Panc1 (cell line): ENCODE measurements around the gene APLP2. TPM values are rescaled to one million over a fixed set of nuclear protein-coding genes. Genes with fewer than 3 reads are reported as not detected.

ENCODE experiments used
- ATAC-seq: fragments of 200-7000 bp; cut with Tn5 transposase; 2 replicates; pipeline ENCODE4 v1.9.1; 2020; ENCODE audit warnings: mild to moderate bottlenecking, moderate library complexity
- BruUV-seq: library from RNA; stranded (reverse); fragments of 400-500 nt; replicated peaks from 2 replicates; lab custom pipeline; 2021; lab: Mats Ljungman, UMichigan
- CTCF ChIA-PET: fragments of 300-600 bp; sonication (Branson Sonifier 250); formaldehyde crosslinking; loops from one replicate; lab custom pipeline; 2022; ENCODE audit warnings: antibody characterized with exemption; lab: Charles Lee
- POLR2A ChIA-PET: fragments of 300-600 bp; sonication (Branson Sonifier 250); formaldehyde crosslinking; loops from one replicate; lab custom pipeline; 2022; ENCODE audit warnings: antibody characterized with exemption; lab: Charles Lee
- DNase-seq: peaks from one replicate; pipeline ENCODE4 v3.0.0-alpha.2; 2010; ENCODE audit warnings: low read depth, low spot score
- H3K27ac ChIP-seq: 2 replicates; pipeline ENCODE4 v1.5.1; 2011; ENCODE audit warnings: mild to moderate bottlenecking, low read length, inconsistent platforms
- H3K27me3 ChIP-seq: fragments of 200-500 bp; sonication (Bioruptor generic); 2 replicates; pipeline ENCODE4 v1.6.0; 2014; ENCODE audit warnings: low read length, inconsistent platforms; ENCODE audit not compliant: control insufficient read depth, insufficient read depth
- H3K36me3 ChIP-seq: fragments of 200-500 bp; sonication (Bioruptor generic); 2 replicates; pipeline ENCODE4 v1.5.1; 2014; ENCODE audit warnings: inconsistent platforms, mild to moderate bottlenecking, low read length, moderate library complexity; ENCODE audit not compliant: control insufficient read depth, insufficient read depth
- H3K4me1 ChIP-seq: 2 replicates; pipeline ENCODE4 v1.5.1; 2011; ENCODE audit warnings: inconsistent platforms, mild to moderate bottlenecking, low read length, moderate library complexity; ENCODE audit not compliant: control insufficient read depth, insufficient read depth
- H3K4me3 ChIP-seq, 2 experiments: 2 replicates each; pipeline ENCODE4 v1.5.1; 2011 to 2012; ENCODE audit warnings: low read depth in 2 of 2, low read length in 2 of 2, mild to moderate bottlenecking in 2 of 2, inconsistent platforms in 1 of 2, moderate library complexity in 1 of 2
- H3K9me3 ChIP-seq: fragments of 200-500 bp; sonication (Bioruptor generic); 2 replicates; pipeline ENCODE4 v1.5.1; 2014; ENCODE audit warnings: low read depth, mild to moderate bottlenecking, inconsistent platforms, low read length, moderate library complexity; ENCODE audit not compliant: control insufficient read depth, insufficient read depth
- POLR2AphosphoS5 ChIP-seq: IDR thresholded peaks from 2 replicates; pipeline ENCODE4 v1.6.1; 2012; ENCODE audit warnings: mild to moderate bottlenecking, low read depth, low read length, moderate library complexity
- SIN3A ChIP-seq: IDR thresholded peaks from 2 replicates; pipeline ENCODE4 v1.6.1; 2012; ENCODE audit warnings: low read depth, mild to moderate bottlenecking, low read length, moderate library complexity, borderline replicate concordance; ENCODE audit not compliant: insufficient read depth
- TCF7L2 ChIP-seq: IDR thresholded peaks from 2 replicates; pipeline ENCODE4 v1.6.1; 2011; ENCODE audit warnings: mild to moderate bottlenecking, low read depth, low read length, inconsistent platforms
- in situ Hi-C: cut with HindIII; loops from 2 replicates; pipeline ENCODE4 v1.10.0; 2016; ENCODE audit warnings: low sequenced_read_pairs, low pct_unique_long_range_greater_than_20kb
- intact Hi-C: fragments of 100-400 bp; cut with micrococcal nuclease; formaldehyde crosslinking; loops from one replicate; pipeline ENCODE4 v1.10.0; 2022; ENCODE audit not compliant: unreplicated experiment
- total RNA-seq: library from RNA; stranded (reverse); gene quantifications from one replicate; pipeline ENCODE4 v1.2.1, GENCODE V29; 2021; ENCODE audit not compliant: unreplicated experiment
- TF ChIP-seq, protein P1 (sequence below): fragments of 450-650 bp; IDR thresholded peaks from 2 replicates; pipeline ENCODE4 v1.5.1; 2017; ENCODE audit warnings: mild to moderate bottlenecking
- TF ChIP-seq, protein P2 (sequence below), 2 experiments: IDR thresholded peaks; 2 replicates each; pipeline ENCODE4 v1.6.1; 2011 to 2012; ENCODE audit warnings: low read depth in 2 of 2, control low read depth in 1 of 2, low read length in 1 of 2, mild to moderate bottlenecking in 1 of 2, moderate library complexity in 1 of 2; ENCODE audit not compliant: insufficient read depth in 1 of 2

Gene APLP2
- total RNA-seq, 1 experiment from 2014 or later: 589 TPM

DNA sequence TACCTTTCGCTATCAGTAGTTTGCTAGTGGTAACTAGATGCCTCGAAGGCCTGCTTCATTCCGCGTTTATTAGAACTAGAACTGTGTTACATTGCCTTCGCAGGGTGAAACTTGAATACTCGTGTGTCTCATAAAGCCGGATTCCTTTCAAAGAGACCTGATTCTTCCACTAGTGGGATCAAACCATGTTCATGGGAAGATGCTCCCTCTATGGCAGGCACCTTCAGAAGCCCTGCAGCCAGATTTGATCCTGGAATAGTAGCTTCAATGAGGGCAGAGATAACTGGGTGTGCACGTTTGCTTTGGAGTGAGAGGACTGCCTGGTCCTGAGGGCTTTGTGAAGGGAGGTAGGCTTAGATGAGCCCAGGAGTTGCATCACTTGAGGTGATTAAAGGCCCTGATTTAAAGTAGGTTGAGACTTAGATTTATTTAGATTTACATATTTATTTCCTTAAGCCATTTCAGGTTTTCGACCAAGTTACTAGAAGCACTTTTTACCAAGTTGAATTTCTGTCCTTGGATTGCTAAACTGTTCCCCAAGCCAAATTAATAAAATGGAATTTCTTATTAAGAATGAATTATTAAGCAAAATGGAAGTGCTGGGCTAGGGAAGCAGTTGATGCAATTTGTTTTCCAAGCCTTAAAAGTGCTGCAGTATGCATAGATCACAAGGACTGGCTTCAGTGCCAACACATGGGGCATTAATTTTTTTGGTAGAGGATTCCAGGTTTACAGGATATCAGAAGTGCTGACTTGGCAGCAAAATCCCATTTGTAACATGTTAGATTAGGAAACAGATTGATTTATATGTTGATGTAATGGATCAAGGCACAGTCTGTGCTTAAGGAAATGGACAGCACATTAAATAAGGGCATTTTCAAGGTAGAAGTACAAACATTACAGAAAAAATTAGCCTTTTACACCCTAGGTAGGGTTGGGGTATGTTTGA lies 32.9 kb downstream of the APLP2 start:
- Histone ChIP-seq H3K36me3 (no peaks in the 10 kb centered on the region), H3K27me3 (no peaks in the 10 kb centered on the region), H3K27ac (peak overlapping the region; percentile 58; the same call in 1 of the 2 replicates), H3K4me1 (peaks cover 58% of the 10 kb centered on the region), H3K4me3 (no peak overlapping the region), H3K9me3 (no peaks in the 10 kb centered on the region)
- ChIA-PET CTCF (no interaction called here), POLR2A (no interaction called here)
- intact Hi-C loops (no loop called here), in situ Hi-C loops (no loop called here)
- no peak for DNase-seq
- TF ChIP-seq SIN3A: no peak
- TF ChIP-seq POLR2AphosphoS5: no peak
- TF ChIP-seq, protein P1, sequence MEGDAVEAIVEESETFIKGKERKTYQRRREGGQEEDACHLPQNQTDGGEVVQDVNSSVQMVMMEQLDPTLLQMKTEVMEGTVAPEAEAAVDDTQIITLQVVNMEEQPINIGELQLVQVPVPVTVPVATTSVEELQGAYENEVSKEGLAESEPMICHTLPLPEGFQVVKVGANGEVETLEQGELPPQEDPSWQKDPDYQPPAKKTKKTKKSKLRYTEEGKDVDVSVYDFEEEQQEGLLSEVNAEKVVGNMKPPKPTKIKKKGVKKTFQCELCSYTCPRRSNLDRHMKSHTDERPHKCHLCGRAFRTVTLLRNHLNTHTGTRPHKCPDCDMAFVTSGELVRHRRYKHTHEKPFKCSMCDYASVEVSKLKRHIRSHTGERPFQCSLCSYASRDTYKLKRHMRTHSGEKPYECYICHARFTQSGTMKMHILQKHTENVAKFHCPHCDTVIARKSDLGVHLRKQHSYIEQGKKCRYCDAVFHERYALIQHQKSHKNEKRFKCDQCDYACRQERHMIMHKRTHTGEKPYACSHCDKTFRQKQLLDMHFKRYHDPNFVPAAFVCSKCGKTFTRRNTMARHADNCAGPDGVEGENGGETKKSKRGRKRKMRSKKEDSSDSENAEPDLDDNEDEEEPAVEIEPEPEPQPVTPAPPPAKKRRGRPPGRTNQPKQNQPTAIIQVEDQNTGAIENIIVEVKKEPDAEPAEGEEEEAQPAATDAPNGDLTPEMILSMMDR: no peak
- no TSS peak for BruUV-seq
- ATAC-seq: 0 out of 2 replicates have a peak, but pooled peaks have one; percentile 11

DNA sequence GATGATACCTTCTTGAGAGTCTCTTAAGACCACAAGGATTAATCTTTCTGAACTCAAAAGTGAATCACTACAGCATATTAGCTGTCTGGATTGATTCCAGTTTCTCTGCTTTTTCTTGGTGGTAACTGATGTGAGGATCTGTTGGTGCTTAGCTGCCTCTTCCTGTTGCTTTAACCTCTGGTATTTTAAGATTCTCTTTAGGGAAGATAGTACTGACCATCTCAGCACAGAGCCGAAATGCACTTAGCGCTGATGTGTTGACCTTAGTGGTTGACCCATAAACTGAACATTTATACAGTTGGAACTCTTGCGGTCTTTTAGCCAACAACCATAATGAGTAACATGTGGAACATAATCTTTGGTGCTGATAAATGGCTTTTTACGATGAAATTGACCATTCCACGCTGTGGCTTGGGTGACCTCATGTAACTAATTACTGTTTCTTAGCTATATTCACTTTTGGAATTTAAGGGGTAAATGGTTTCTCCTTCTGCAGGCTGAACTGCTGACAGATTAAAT lies 33.7 kb downstream of the APLP2 start:
- H3K36me3 ChIP-seq: no peaks in the 10 kb centered on the region
- TF ChIP-seq, protein P1: no peak
- TF ChIP-seq TCF7L2 (no peak), SIN3A (no peak), POLR2AphosphoS5 (no peak)
- TF ChIP-seq, protein P2, sequence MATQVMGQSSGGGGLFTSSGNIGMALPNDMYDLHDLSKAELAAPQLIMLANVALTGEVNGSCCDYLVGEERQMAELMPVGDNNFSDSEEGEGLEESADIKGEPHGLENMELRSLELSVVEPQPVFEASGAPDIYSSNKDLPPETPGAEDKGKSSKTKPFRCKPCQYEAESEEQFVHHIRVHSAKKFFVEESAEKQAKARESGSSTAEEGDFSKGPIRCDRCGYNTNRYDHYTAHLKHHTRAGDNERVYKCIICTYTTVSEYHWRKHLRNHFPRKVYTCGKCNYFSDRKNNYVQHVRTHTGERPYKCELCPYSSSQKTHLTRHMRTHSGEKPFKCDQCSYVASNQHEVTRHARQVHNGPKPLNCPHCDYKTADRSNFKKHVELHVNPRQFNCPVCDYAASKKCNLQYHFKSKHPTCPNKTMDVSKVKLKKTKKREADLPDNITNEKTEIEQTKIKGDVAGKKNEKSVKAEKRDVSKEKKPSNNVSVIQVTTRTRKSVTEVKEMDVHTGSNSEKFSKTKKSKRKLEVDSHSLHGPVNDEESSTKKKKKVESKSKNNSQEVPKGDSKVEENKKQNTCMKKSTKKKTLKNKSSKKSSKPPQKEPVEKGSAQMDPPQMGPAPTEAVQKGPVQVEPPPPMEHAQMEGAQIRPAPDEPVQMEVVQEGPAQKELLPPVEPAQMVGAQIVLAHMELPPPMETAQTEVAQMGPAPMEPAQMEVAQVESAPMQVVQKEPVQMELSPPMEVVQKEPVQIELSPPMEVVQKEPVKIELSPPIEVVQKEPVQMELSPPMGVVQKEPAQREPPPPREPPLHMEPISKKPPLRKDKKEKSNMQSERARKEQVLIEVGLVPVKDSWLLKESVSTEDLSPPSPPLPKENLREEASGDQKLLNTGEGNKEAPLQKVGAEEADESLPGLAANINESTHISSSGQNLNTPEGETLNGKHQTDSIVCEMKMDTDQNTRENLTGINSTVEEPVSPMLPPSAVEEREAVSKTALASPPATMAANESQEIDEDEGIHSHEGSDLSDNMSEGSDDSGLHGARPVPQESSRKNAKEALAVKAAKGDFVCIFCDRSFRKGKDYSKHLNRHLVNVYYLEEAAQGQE (IDR thresholded peaks at IDR 0.05; ENCODE audit: insufficient read depth in 1 of 2, low read depth in 2 of 2, low read length in 1 of 2): no peak
- DNase-seq (no peak), ATAC-seq (peak; percentile 61; the same call in 1 of the 2 replicates)
- H3K27me3 ChIP-seq: no peaks in the 10 kb centered on the region
- H3K4me1 ChIP-seq: peaks cover 54% of the 10 kb centered on the region
- in situ Hi-C loops: no loop called here
- intact Hi-C loops: no loop called here
- no peaks in the 10 kb centered on the region for H3K9me3 ChIP-seq
- ChIA-PET POLR2A (no interaction called here), CTCF (no interaction called here)
- no peak overlapping the region for H3K4me3 ChIP-seq
- peak overlapping the region; percentile 23; the same call in 1 of the 2 replicates for H3K27ac ChIP-seq
- no TSS peak for BruUV-seq
